SK-N-SH (cell line): ENCODE measurements around the gene DICER1.

Experiments used
- EP300 ChIP-seq, 2 experiments: IDR thresholded peaks; 2 replicates each; pipeline versions ENCODE4 v1.4.0 to v1.6.1; 2012; ENCODE audit warnings: borderline replicate concordance in 1 of 2, low read depth in 1 of 2, low read length in 1 of 2
- FOSL2 ChIP-seq: IDR thresholded peaks from 2 replicates; pipeline ENCODE4 v1.4.0; 2012; ENCODE audit warnings: low read depth, mild to moderate bottlenecking, moderate library complexity, borderline replicate concordance
- NFIC ChIP-seq: IDR thresholded peaks from 2 replicates; pipeline ENCODE4 v1.4.0; 2012; ENCODE audit warnings: borderline replicate concordance
- POLR2AphosphoS5 ChIP-seq: IDR thresholded peaks from 2 replicates; pipeline ENCODE4 v1.6.1; 2012; ENCODE audit warnings: low read depth, low read length
- TF ChIP-seq, protein P1 (sequence below): fragments of 200-600 bp; sonication (generic); IDR thresholded peaks from 2 replicates; pipeline ENCODE4 v1.6.1; 2017; ENCODE audit warnings: antibody characterized with exemption, mild to moderate bottlenecking, moderate library complexity
- TF ChIP-seq, protein P2 (sequence below): IDR thresholded peaks from 2 replicates; pipeline ENCODE4 v1.6.1; 2012; ENCODE audit warnings: mild to moderate bottlenecking, low read depth, low read length, moderate library complexity

DNA sequence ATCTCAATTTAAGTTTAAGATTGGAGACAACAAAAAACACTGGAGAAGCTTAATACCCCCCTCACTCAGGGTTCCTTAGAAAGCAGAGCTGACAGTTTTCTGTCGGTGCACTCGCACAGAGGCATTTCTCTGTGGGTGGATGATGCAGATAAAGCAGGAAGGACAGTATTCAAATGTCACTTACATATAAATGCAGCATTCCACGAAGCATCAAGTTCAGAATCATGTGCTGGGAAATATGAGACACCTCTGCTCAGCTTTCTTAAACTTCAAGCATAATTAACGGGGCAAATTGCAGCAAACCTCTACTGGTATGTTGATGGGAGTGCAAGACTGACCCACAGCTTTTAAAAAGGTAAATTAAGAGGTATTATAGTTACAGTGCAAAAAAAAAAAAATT lies 68.7 kb downstream of the DICER1 start:
- TF ChIP-seq, protein P1, sequence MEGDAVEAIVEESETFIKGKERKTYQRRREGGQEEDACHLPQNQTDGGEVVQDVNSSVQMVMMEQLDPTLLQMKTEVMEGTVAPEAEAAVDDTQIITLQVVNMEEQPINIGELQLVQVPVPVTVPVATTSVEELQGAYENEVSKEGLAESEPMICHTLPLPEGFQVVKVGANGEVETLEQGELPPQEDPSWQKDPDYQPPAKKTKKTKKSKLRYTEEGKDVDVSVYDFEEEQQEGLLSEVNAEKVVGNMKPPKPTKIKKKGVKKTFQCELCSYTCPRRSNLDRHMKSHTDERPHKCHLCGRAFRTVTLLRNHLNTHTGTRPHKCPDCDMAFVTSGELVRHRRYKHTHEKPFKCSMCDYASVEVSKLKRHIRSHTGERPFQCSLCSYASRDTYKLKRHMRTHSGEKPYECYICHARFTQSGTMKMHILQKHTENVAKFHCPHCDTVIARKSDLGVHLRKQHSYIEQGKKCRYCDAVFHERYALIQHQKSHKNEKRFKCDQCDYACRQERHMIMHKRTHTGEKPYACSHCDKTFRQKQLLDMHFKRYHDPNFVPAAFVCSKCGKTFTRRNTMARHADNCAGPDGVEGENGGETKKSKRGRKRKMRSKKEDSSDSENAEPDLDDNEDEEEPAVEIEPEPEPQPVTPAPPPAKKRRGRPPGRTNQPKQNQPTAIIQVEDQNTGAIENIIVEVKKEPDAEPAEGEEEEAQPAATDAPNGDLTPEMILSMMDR = no peak
- TF ChIP-seq POLR2AphosphoS5 (no peak), NFIC (no peak), FOSL2 (no peak), EP300 (IDR thresholded peaks at IDR 0.05; ENCODE audit: borderline replicate concordance in 1 of 2, low read depth in 1 of 2, low read length in 1 of 2) (no peak)
- TF ChIP-seq, protein P2, sequence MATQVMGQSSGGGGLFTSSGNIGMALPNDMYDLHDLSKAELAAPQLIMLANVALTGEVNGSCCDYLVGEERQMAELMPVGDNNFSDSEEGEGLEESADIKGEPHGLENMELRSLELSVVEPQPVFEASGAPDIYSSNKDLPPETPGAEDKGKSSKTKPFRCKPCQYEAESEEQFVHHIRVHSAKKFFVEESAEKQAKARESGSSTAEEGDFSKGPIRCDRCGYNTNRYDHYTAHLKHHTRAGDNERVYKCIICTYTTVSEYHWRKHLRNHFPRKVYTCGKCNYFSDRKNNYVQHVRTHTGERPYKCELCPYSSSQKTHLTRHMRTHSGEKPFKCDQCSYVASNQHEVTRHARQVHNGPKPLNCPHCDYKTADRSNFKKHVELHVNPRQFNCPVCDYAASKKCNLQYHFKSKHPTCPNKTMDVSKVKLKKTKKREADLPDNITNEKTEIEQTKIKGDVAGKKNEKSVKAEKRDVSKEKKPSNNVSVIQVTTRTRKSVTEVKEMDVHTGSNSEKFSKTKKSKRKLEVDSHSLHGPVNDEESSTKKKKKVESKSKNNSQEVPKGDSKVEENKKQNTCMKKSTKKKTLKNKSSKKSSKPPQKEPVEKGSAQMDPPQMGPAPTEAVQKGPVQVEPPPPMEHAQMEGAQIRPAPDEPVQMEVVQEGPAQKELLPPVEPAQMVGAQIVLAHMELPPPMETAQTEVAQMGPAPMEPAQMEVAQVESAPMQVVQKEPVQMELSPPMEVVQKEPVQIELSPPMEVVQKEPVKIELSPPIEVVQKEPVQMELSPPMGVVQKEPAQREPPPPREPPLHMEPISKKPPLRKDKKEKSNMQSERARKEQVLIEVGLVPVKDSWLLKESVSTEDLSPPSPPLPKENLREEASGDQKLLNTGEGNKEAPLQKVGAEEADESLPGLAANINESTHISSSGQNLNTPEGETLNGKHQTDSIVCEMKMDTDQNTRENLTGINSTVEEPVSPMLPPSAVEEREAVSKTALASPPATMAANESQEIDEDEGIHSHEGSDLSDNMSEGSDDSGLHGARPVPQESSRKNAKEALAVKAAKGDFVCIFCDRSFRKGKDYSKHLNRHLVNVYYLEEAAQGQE = no peak
